Measurements from ENCODE around the gene COL4A1. TPM values are rescaled to one million over a fixed set of nuclear protein-coding genes. Genes with fewer than 3 reads are reported as not detected.

COL4A1 gene
- polyA plus RNA-seq, 1 experiment, result 210 TPM

- ChIA-PET CTCF (no interaction called here), POLR2A (no interaction called here)
- TF ChIP-seq CTCF (IDR thresholded peaks at IDR 0.05; ENCODE audit: low read depth, low read length), result no peak
- Histone ChIP-seq H3K27ac (ENCODE audit: low read depth, low read length) (peak overlapping the region; percentile 97), H3K4me3 (ENCODE audit: low read depth, low read length) (no peak overlapping the region), H3K9me3 (ENCODE audit: control insufficient read depth, insufficient read depth, low read length) (peaks cover 13% of the 10 kb centered on the region; the same call in 1 of the 2 replicates), H3K27me3 (ENCODE audit: control insufficient read depth, insufficient read depth, low read length) (no peaks in the 10 kb centered on the region)
- no peak for DNase-seq (ENCODE audit: low read depth, low spot score)
Observed at GRCh38 chr13:110125613-110126272, 181.2 kb downstream of the COL4A1 start.

- DNase-seq (ENCODE audit: low read depth, low spot score), result no peak
- Histone ChIP-seq H3K27ac (ENCODE audit: low read depth, low read length) (no peak overlapping the region), H3K27me3 (ENCODE audit: control insufficient read depth, insufficient read depth, low read length) (no peaks in the 10 kb centered on the region), H3K4me3 (ENCODE audit: low read depth, low read length) (no peak overlapping the region), H3K9me3 (ENCODE audit: control insufficient read depth, insufficient read depth, low read length) (peaks cover 13% of the 10 kb centered on the region; the same call in 1 of the 2 replicates)
- ChIA-PET CTCF (interaction anchor here (1.3 kb wide), 1 partner anchor 9 kb away, joined by 5 read pairs; no protein-coding TSS in a partner anchor), POLR2A (no interaction called here)
- no peak for TF ChIP-seq CTCF (IDR thresholded peaks at IDR 0.05; ENCODE audit: low read depth, low read length)
Observed at GRCh38 chr13:110125157-110125556, 181.8 kb downstream of the COL4A1 start.

GRCh38 chr13:110124201-110124940, 182.6 kb downstream of the COL4A1 start:
- no peak for TF ChIP-seq CTCF (IDR thresholded peaks at IDR 0.05; ENCODE audit: low read depth, low read length)
- H3K9me3 ChIP-seq (ENCODE audit: control insufficient read depth, insufficient read depth, low read length), result peaks cover 10% of the 10 kb centered on the region; the same call in 1 of the 2 replicates
- no peak overlapping the region for H3K27ac ChIP-seq (ENCODE audit: low read depth, low read length)
- ChIA-PET POLR2A (no interaction called here), CTCF (interaction anchor here (1.3 kb wide), 1 partner anchor 8 kb away, joined by 5 read pairs; no protein-coding TSS in a partner anchor)
- DNase-seq (ENCODE audit: low read depth, low spot score), result no peak
- no peaks in the 10 kb centered on the region for H3K27me3 ChIP-seq (ENCODE audit: control insufficient read depth, insufficient read depth, low read length)
- no peak overlapping the region for H3K4me3 ChIP-seq (ENCODE audit: low read depth, low read length)

- no peak for DNase-seq (ENCODE audit: low read depth, low spot score)
- ChIA-PET CTCF (interaction anchor here (1.2 kb wide), 1 partner anchor 10 kb away, joined by 3 read pairs; no protein-coding TSS in a partner anchor), POLR2A (no interaction called here)
- Histone ChIP-seq H3K27ac (ENCODE audit: low read depth, low read length) (no peak overlapping the region), H3K27me3 (ENCODE audit: control insufficient read depth, insufficient read depth, low read length) (no peaks in the 10 kb centered on the region), H3K4me3 (ENCODE audit: low read depth, low read length) (no peak overlapping the region), H3K9me3 (ENCODE audit: control insufficient read depth, insufficient read depth, low read length) (peaks cover 5% of the 10 kb centered on the region; the same call in 1 of the 2 replicates)
- no peak for TF ChIP-seq CTCF (IDR thresholded peaks at IDR 0.05; ENCODE audit: low read depth, low read length)
Observed at GRCh38 chr13:110123041-110123809, 183.7 kb downstream of the COL4A1 start.

Data from AG04450 (cell line).